NCI-H187 treated with DMSO at 0.1 percent for 48 hours (cell line): ENCODE results near the gene FBXL4.

Source experiments
- DNase-seq: peaks from one replicate; lab custom pipeline; 2025; lab: John Stamatoyannopoulos, UW

FBXL4 gene

GRCh38 chr6:98880486-98880885 lies 67.3 kb downstream of the FBXL4 start:
- no peak for DNase-seq

DNA sequence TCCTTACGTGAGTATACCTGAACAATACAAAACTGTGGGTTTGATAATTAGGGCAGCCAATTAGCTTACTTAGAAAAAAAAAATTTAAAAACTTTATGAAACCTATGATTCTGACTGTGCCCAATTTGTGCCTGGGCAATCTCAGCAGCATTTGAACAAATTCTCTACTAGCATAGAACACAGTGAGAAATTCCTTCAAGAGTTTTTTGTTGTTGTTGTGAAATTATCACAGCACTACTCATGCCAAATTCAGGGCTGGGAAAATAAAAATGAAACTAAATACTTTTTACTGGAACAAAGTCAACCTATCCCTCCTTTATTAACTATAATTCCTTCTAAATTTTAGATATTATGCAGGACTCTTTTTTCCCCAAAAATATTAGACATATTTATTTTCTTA lies 70.5 kb downstream of the FBXL4 start:
- DNase-seq, result no peak

- DNase-seq, result no peak
Observed at GRCh38 chr6:98875375-98875774, 72.4 kb downstream of the FBXL4 start.

- DNase-seq, result no peak
Observed at GRCh38 chr6:98871821-98872220, 75.9 kb downstream of the FBXL4 start.

- DNase-seq, result no peak
Observed at GRCh38 chr6:98871057-98871456, 76.7 kb downstream of the FBXL4 start.

DNA sequence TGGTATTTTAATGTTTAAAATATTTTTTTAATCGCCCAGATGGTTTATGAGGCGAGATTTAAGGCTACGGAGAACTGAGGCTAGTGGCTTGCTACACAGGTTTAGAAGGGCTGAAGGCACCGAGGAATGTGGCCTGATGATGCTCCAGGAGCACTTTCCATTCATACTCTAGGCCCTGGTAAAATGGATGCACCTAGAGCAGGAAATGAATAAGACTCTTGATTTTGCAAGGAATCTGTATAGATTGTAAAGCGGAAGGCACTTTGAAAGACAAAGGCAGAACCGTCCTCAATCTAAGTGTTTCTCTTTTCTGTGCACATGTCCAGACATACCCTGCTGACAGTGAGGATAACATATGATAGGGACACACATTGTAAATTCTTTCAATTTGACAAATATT lies 83.2 kb downstream of the FBXL4 start:
- no peak for DNase-seq

DNA sequence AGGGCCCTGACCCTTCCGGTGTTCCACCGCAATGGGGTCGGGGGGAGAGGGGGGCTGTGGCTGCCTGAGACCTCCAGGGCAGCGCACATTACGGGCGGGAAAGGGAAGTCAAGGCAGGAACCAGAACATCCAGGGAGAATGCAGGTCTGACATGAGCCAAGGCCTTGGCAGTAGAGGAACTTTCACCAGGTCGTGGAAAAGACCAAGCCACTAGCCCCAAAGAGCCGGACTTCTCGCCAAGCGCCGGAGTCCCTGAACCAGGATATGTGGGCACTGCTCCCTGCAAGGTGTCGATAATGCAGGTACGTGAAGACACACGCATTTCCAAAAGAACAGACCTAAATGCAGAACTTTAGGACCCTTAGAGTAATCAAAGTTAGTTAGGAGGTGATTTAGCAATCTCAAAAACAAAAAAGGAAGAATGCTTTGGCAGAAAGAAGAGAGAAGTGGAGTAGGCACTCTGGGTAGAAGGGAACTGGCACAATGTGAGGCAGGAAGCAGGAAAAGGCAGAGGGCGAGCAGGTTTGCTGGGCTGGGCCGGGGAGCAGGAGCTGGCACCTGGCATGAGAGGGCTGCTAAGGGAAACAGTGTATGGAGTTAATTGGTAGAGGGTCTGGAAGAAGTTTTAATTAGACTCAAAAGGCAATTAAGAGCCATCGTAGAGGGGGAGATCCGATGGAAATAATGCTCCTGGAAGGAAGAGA lies 99.1 kb downstream of the FBXL4 start:
- DNase-seq, result no peak

DNA sequence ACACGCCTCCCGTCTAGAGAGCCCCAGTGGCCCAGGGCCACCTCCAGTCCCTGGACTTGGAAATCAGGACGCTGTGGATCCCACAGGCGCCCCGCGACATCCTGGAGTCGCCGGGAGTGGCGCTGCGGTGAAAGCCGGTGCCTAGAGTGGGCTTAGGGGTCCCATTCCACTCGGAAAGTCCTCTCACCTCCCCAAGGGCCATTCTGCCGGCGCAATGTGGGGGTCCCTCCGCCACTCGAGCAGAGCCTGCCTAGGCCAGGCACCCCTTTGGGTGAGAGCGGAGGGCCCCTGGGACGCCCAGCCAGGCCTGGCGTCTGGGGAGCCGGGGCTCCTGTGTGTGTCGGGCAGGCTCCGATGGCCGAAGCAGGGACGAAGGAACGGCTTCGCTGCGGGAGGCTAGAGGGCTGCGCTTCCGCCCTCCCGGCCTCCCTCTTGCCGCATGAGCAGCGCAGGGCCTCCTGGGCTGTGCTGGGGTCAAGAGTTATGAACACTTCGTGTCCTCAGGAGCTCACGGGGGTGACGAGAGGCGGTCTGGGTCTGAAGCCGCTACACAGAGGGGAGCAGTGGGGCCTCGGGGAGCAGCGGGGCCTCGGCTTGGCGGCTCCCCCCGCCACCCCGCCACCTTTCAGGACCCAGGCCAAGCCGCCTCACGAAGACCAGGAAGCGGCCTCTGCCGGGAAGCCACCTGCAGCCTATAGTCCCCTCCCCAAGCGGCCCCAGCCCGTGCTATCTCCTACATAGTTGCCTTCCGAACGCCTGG lies 99.8 kb downstream of the FBXL4 start:
- no peak for DNase-seq

DNA sequence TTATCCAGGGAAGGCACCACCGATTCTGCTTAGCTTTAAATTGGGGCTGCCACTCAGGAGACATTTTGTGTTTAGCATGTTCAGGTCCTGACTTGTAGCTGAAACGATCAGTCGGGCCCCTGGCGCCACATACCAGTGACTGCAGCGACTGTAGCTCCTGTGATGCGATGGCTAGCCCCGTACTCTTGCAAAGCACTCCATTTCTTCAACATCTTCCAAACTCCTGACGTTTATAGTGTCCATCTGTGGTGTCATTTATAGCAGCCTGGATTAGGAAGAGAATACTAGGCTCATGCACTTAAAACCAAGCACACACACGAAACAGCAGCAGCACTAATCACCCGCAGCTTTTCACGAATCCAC lies 100.3 kb downstream of the FBXL4 start:
- DNase-seq, result no peak

DNA sequence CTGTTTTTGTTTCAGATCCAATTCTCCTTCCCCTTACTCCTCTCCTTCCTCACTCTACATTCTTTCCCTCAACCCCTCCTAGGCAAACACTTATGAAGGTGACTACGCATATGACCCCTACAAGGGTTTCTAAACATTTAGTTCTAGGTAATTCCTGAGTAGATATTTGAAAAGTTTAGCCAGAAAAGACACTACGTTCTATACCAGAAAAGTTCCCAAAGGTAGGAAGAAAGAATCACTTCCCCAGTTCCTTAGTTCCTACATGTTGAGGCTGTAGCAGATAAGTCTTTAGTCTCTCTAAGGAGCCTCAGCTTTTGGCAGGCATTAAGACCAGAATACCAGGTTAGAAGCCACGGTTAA lies 101.7 kb downstream of the FBXL4 start:
- no peak for DNase-seq

DNA sequence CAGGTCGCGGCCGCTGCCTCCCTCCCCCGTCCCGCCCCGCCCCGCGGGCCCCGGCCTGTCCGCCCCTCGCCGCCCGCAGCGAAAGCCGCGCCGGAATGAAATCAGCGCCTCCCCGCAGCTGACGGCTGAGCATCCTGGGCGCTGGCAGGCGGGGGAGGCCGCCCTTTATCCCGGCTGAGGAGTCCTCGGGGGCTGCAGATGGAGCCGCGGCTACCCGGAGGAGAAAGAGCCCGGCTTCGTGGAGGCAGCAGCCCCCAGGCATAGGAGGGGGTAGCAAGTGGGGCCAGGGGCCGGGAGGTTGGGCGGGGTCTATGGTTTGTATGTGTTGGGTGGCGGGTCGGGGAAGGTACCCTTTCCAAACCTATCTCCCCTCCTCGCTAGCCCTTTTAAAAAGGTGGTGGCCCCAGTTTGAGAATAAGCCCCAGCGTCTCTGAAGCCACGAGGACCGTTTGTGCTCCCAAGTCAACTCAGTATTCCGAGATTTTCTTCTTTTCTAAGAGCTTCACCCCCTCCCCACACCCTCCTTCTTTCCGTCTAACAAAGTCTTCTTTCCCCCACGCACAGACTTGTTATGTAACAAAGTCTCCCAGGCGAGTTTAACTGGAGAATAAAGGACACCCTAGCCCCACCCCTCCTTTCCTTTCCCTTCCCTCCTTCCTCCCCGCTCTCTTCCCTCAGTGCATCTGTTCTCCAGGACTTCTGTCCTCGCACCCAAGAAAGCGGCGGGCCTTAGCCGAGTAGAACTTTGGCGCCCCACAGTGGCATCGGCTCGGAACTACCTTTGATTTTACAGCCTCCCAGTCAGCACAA lies 102.3 kb downstream of the FBXL4 start:
- peak; percentile 65 for DNase-seq

DNA sequence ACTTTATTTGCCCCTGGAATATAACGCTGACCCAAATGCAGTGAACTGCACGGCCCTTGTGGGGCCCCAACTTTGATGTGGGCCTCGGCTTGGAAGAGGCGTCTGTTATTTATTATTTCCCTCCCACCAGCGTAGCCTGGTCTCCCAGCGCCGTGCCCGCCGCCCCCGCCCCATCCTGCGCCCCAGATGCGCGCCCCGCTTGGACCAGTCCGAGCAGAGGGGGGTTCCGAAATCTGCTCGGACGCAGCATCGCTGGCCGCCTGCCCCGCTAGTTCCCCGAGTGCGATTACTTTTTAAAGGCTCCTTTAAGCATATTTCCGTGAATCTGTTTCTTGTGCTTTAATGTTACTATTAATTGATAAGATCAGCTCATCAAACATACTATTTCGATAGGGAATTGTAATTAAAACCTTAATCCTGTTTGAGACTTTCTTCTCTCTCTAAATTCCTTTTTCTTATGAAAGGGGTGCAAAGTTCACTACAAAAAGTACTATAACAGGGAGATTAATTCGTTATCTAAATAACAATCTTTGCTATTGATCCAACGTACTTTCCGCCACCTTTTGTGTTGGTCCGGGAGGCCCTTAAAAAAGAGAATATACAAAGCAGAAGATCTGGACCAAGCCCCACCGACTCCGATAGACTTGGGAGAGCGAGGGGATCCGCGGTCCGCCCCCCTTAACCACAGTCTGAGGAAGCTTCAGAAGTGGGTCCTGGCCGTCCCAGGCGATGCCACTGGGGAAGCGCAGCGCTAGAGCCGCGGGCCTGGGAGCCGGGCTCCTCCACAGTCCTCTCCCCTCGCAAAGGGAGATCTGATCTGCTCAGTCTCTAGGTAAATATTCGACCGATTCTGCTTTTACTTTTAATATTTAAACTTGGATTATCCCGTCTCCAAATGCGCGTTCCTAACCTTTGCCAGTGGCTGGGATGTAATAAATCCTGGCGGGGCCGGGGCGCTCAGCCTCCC lies 103.2 kb downstream of the FBXL4 start:
- DNase-seq, result no peak

- DNase-seq, result no peak
Observed at GRCh38 chr6:98843271-98844243, 104.2 kb downstream of the FBXL4 start.

GRCh38 chr6:98842342-98843180 lies 105.2 kb downstream of the FBXL4 start:
- DNase-seq, result no peak

DNA sequence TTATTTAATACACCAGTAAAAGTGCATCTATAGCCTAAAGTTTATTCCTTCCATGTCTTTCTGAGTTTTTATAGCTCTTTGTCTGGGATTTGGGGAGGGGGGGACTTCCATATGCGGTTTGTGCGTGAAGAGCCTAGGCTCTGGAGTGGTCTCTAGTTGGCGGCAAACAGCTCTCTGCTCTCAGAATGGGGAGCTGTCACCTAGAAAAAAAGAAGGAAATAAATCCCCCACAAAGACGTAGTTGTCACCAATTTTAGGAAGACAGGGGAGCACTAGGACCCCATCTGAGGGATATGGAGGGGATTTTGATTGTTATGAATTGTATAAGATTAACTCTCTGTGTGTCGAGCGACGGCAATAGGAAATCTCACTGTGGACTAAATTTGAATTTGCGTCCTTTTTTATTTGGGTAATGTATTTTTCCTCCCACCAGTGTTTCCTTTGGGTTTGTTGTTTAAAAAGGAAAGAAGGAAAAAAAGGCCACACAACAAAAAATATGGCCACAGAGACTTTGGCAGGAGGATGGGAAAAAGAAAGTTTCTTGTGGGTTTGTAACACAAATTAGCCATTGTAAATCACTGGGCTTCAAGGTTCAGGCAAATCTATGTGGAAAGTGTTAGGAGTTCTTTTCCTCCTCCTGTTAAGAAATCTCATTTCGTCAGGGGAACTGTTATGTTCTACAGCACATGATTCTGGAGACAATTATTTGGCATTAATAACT lies 106.0 kb downstream of the FBXL4 start:
- DNase-seq, result no peak

- no peak for DNase-seq
Observed at GRCh38 chr6:98840996-98841513, 106.7 kb downstream of the FBXL4 start.

DNA sequence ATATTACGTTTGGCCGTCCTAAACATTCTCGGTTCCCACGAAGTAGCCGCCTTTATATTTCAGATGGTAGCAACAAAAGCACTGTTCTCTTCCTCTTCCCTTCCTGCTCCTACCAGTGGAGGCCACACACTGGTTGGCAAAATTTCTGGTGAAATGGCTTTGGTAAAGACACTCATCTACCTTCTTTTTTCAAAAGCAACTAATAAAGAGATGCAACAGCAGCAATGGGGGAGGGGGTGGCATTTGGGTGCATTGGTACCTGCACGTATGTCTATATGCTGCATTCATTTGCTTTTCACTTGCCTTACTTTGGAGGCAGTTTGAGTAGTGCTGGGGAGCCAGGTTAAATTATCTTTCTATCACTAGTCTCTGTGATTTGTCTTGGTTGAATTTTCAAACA lies 107.4 kb downstream of the FBXL4 start:
- no peak for DNase-seq

- DNase-seq, result no peak
Observed at GRCh38 chr6:98839781-98840361, 107.9 kb downstream of the FBXL4 start.
